Dermis microvascular lymphatic vessel endothelial cell (primary cell): ENCODE results near the gene ERMAP. TPM values are rescaled to one million over a fixed set of nuclear protein-coding genes. Genes with fewer than 3 reads are reported as not detected.
"Not testable (repeated sequence)": the region's sequence is repeated elsewhere in the genome, so short reads cannot be mapped to it uniquely, and the experiment has no call there.

Experiments
- DNase-seq, 2 donors: peaks; one replicate each; pipeline versions ENCODE4 v3.0.0 to v3.0.0-alpha.2; 2010; ENCODE audit warnings: low read depth in 2 of 2
- total RNA-seq: library from RNA; depleted of rRNA; stranded (reverse); fragments of >200 nt; gene quantifications from 2 replicates; pipeline ENCODE4 v1.2.1, GENCODE V29; 2014

The ERMAP gene
- total RNA-seq, 1 donor from 2014 or later: 6.0 TPM

GRCh38 chr1:42806593-42806992 lies 10.3 kb upstream of the ERMAP start:
- no peak for DNase-seq

GRCh38 chr1:42807056-42807668 lies 9.8 kb upstream of the ERMAP start:
- DNase-seq: no peak

- not testable (repeated sequence) for DNase-seq
Observed at GRCh38 chr1:42814815-42815214, 2.1 kb upstream of the ERMAP start.

- DNase-seq: peak in 1 of 2 donors; percentile 18
Observed at GRCh38 chr1:42815941-42816584, 859 bp upstream of the ERMAP start.

GRCh38 chr1:42817440-42817767 lies 482 bp downstream of the ERMAP start:
- DNase-seq: no peak

- no peak for DNase-seq
Observed at GRCh38 chr1:42817976-42818375, 1.1 kb downstream of the ERMAP start.

- DNase-seq: no peak
Observed at GRCh38 chr1:42820813-42821212, 3.9 kb downstream of the ERMAP start.

- no peak for DNase-seq
Observed at GRCh38 chr1:42821690-42822089, 4.8 kb downstream of the ERMAP start.

- DNase-seq: no peak
Observed at GRCh38 chr1:42822800-42823392, 6.0 kb downstream of the ERMAP start.

- no peak for DNase-seq
Observed at GRCh38 chr1:42824481-42825035, 7.6 kb downstream of the ERMAP start.

GRCh38 chr1:42825036-42825851 lies 8.3 kb downstream of the ERMAP start:
- no peak for DNase-seq

- no peak for DNase-seq
Observed at GRCh38 chr1:42830631-42831030, 13.7 kb downstream of the ERMAP start.

- no peak for DNase-seq
Observed at GRCh38 chr1:42831273-42831672, 14.4 kb downstream of the ERMAP start.

- no peak for DNase-seq
Observed at GRCh38 chr1:42832641-42833240, 15.8 kb downstream of the ERMAP start.

GRCh38 chr1:42833981-42834380 lies 17.1 kb downstream of the ERMAP start:
- DNase-seq: no peak

- no peak for DNase-seq
Observed at GRCh38 chr1:42834803-42835202, 17.9 kb downstream of the ERMAP start.

- no peak for DNase-seq
Observed at GRCh38 chr1:42835422-42835821, 18.5 kb downstream of the ERMAP start.

GRCh38 chr1:42837709-42838108 lies 20.8 kb downstream of the ERMAP start:
- DNase-seq: no peak

GRCh38 chr1:42838482-42839190 lies 21.7 kb downstream of the ERMAP start:
- no peak for DNase-seq

- no peak for DNase-seq
Observed at GRCh38 chr1:42841010-42841409, 24.1 kb downstream of the ERMAP start.
